Trophoblast cell (in vitro differentiated cells and primary cell): Measurements from ENCODE around the gene GBF1.

Experiments
- DNase-seq, 2 donors: peaks; one replicate each; pipeline ENCODE4 v3.0.0-alpha.2; 2016
- H2AFZ ChIP-seq: 2 replicates; pipeline ENCODE4 v1.6.1; 2013; ENCODE audit warnings: low read length, moderate library complexity, mild to moderate bottlenecking; ENCODE audit not compliant: insufficient read depth, poor library complexity
- H2AK5ac ChIP-seq: 2 replicates; pipeline ENCODE4 v1.6.1; 2013; ENCODE audit warnings: mild to moderate bottlenecking, low read length
- H2BK120ac ChIP-seq: 2 replicates; pipeline ENCODE4 v1.6.1; 2013; ENCODE audit warnings: low read length, mild to moderate bottlenecking, moderate library complexity; ENCODE audit not compliant: insufficient read depth, poor library complexity
- H2BK12ac ChIP-seq: 2 replicates; pipeline ENCODE4 v1.6.1; 2013; ENCODE audit warnings: mild to moderate bottlenecking, low read length, moderate library complexity
- H2BK5ac ChIP-seq: 2 replicates; pipeline ENCODE4 v1.6.1; 2013; ENCODE audit warnings: low read length, low read depth, moderate library complexity, mild to moderate bottlenecking; ENCODE audit not compliant: poor library complexity
- H3K14ac ChIP-seq: 2 replicates; pipeline ENCODE4 v1.6.1; 2013; ENCODE audit warnings: mild to moderate bottlenecking, low read length
- H3K18ac ChIP-seq: 2 replicates; pipeline ENCODE4 v1.6.1; 2013; ENCODE audit warnings: mild to moderate bottlenecking, low read length
- H3K23ac ChIP-seq: 2 replicates; pipeline ENCODE4 v1.6.1; 2013; ENCODE audit warnings: low read length
- H3K27ac ChIP-seq: 2 replicates; pipeline ENCODE4 v1.5.1; 2013; ENCODE audit warnings: low read depth, mild to moderate bottlenecking, inconsistent platforms, low read length, moderate library complexity
- H3K27me3 ChIP-seq: 2 replicates; pipeline ENCODE4 v1.6.1; 2013; ENCODE audit warnings: inconsistent platforms, mild to moderate bottlenecking, low read length, moderate library complexity; ENCODE audit not compliant: insufficient read depth
- H3K36me3 ChIP-seq, 2 experiments: 1 replicate in 1 of 2; 2 replicates in 1 of 2; pipeline ENCODE4 v1.6.1; 2013; ENCODE audit warnings: low read length in 2 of 2, mild to moderate bottlenecking in 2 of 2, moderate library complexity in 1 of 2; ENCODE audit not compliant: insufficient read depth in 2 of 2, control insufficient read depth in 1 of 2
- H3K4ac ChIP-seq: 2 replicates; pipeline ENCODE4 v1.6.1; 2013; ENCODE audit warnings: low read depth, mild to moderate bottlenecking, low read length, moderate library complexity
- H3K4me1 ChIP-seq, 2 experiments: 1 replicate in 1 of 2; 2 replicates in 1 of 2; pipeline ENCODE4 v1.6.1; 2013; ENCODE audit warnings: low read length in 2 of 2, mild to moderate bottlenecking in 2 of 2, moderate library complexity in 1 of 2; ENCODE audit not compliant: insufficient read depth in 2 of 2, control insufficient read depth in 1 of 2
- H3K4me2 ChIP-seq: 2 replicates; pipeline ENCODE4 v1.6.1; 2013; ENCODE audit warnings: inconsistent platforms, mild to moderate bottlenecking, low read length, moderate library complexity
- H3K4me3 ChIP-seq: 2 replicates; pipeline ENCODE4 v1.5.1; 2013; ENCODE audit warnings: mild to moderate bottlenecking, low read depth, low read length, inconsistent platforms
- H3K79me1 ChIP-seq: one replicate; pipeline ENCODE4 v1.6.1; 2013; ENCODE audit warnings: low read length
- H3K79me2 ChIP-seq: 2 replicates; pipeline ENCODE4 v1.6.1; 2013; ENCODE audit warnings: low read length, mild to moderate bottlenecking; ENCODE audit not compliant: control insufficient read depth, insufficient read depth, poor library complexity
- H3K9ac ChIP-seq: 2 replicates; pipeline ENCODE4 v1.6.1; 2013; ENCODE audit warnings: mild to moderate bottlenecking, low read length
- H3K9me3 ChIP-seq: 2 replicates; pipeline ENCODE4 v1.6.1; 2013; ENCODE audit warnings: low read depth, mild to moderate bottlenecking, control low read depth, inconsistent platforms, low read length; ENCODE audit not compliant: insufficient read depth
- H4K12ac ChIP-seq: 2 replicates; pipeline ENCODE4 v1.6.1; 2013; ENCODE audit warnings: low read depth, mild to moderate bottlenecking, low read length, moderate library complexity
- H4K8ac ChIP-seq: 2 replicates; pipeline ENCODE4 v1.6.1; 2013; ENCODE audit warnings: low read depth, mild to moderate bottlenecking, low read length, moderate library complexity
- H4K91ac ChIP-seq: one replicate; pipeline ENCODE4 v1.6.1; 2013; ENCODE audit warnings: low read depth, mild to moderate bottlenecking, low read length, moderate library complexity
- WGBS: extraction: QIAGEN DNeasy Blood & Tissue Kit; methylation state at CpG from one replicate; pipeline ENCODE4 v1.1.7; 2013; ENCODE audit warnings: missing lambda C conversion rate; ENCODE audit not compliant: insufficient read length, insufficient coverage; ENCODE audit errors: extremely low coverage; 5-methylcytosine and 5-hydroxymethylcytosine counted together

The GBF1 gene

DNA sequence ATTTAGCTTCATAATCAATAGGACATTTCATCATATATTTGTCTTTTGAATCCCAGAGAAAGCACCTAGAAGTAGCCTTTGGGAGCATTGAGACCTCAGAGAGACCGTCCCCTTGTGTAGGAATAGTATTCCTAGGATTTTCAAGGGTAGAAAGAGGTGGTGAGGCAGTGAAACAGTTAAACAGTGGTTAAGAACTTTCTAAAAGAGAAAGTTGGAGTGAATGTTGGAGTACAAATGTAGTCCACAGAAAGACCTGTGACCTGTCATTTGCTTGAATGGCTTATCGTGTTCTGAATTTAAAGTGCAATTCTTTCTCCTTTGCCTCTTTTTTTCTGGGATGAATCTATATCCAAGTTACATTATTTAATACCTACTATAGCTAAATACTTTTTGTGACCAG, 30.0 kb downstream of the GBF1 start:
- no peaks in the 10 kb centered on the region for H3K9me3 ChIP-seq
- no peak overlapping the region for H2AFZ ChIP-seq
- no peak overlapping the region for H2AK5ac ChIP-seq
- H3K23ac ChIP-seq = no peak overlapping the region
- no peak overlapping the region for H4K91ac ChIP-seq
- no peak overlapping the region for H2BK12ac ChIP-seq
- H3K14ac ChIP-seq = no peak overlapping the region
- H2BK5ac ChIP-seq = no peak overlapping the region
- H3K9ac ChIP-seq = no peak overlapping the region
- H2BK120ac ChIP-seq = no peak overlapping the region
- WGBS = no CpG with 5 or more reads among the region's 2 CpGs
- H3K4me3 ChIP-seq = no peak overlapping the region
- H3K4ac ChIP-seq = no peak overlapping the region
- no peak for DNase-seq
- H4K8ac ChIP-seq = no peak overlapping the region
- H3K27ac ChIP-seq = no peak overlapping the region
- no peak overlapping the region for H3K4me2 ChIP-seq
- H4K12ac ChIP-seq = no peak overlapping the region
- no peak overlapping the region for H3K18ac ChIP-seq
- H3K79me2 ChIP-seq = no peaks in the 10 kb centered on the region
- no peaks in the 10 kb centered on the region for H3K79me1 ChIP-seq
- no peaks in the 10 kb centered on the region for H3K27me3 ChIP-seq
- H3K4me1 ChIP-seq = peaks cover 0 to 2% of the 10 kb centered on the region in 2 experiments
- peaks cover 2 to 3% of the 10 kb centered on the region in 2 experiments for H3K36me3 ChIP-seq

- H3K9me3 ChIP-seq = no peaks in the 10 kb centered on the region
- H2AK5ac ChIP-seq = no peak overlapping the region
- no peak overlapping the region for H3K4me3 ChIP-seq
- no peak overlapping the region for H4K91ac ChIP-seq
- no peak overlapping the region for H2BK120ac ChIP-seq
- H3K4me2 ChIP-seq = no peak overlapping the region
- H3K36me3 ChIP-seq = peaks cover 1 to 3% of the 10 kb centered on the region in 2 experiments
- no peak overlapping the region for H3K14ac ChIP-seq
- no peak overlapping the region for H4K8ac ChIP-seq
- H2AFZ ChIP-seq = no peak overlapping the region
- H3K79me2 ChIP-seq = no peaks in the 10 kb centered on the region
- H2BK5ac ChIP-seq = no peak overlapping the region
- H3K9ac ChIP-seq = no peak overlapping the region
- H3K4ac ChIP-seq = no peak overlapping the region
- H3K23ac ChIP-seq = no peak overlapping the region
- peaks cover 0 to 6% of the 10 kb centered on the region in 2 experiments for H3K4me1 ChIP-seq
- no peak overlapping the region for H4K12ac ChIP-seq
- H3K27me3 ChIP-seq = no peaks in the 10 kb centered on the region
- no peak overlapping the region for H3K18ac ChIP-seq
- H3K79me1 ChIP-seq = no peaks in the 10 kb centered on the region
- H3K27ac ChIP-seq = no peak overlapping the region
- DNase-seq = no peak
- H2BK12ac ChIP-seq = no peak overlapping the region
These were observed 33.8 kb downstream of the GBF1 start for GRCh38 chr10:102279104-102279503.

DNA sequence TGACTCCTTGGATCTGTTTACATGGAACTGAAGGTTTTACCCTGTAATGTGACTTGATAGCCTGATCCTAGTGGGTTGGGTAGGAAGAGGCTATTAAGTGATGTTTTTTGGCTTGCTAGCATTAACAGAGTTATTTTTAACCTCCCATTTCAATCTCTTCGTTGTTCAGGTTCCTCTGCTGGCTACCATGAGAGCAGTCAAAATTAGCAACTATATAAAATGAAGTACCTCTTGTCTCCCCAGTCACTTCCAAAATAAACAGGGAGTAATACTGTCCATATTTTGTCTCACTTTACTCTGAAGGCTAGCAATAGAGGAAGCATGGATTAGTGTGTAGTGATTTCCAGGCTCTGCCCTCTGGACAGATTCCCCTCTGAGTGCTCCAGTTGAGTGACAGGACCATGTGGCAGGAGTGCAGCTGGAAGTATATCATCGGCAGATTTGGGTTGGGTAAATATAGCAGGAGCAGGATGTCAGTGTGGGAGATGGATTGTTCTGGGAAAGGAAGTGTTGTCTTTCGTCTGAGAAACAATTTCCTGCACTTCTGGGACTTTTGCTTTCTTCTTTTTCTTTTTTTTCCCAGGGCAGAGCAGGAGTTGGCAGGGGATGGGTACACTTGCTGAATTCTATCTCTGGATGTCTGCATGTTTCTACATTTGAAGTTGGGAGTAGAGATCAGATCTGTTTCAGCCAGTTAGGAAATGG, 35.2 kb downstream of the GBF1 start:
- Histone ChIP-seq H3K14ac (no peak overlapping the region), H2AK5ac (no peak overlapping the region), H4K12ac (no peak overlapping the region), H2BK120ac (no peak overlapping the region), H3K27ac (no peak overlapping the region), H3K4ac (no peak overlapping the region), H3K36me3 (peaks cover 0 to 3% of the 10 kb centered on the region in 2 experiments), H3K23ac (no peak overlapping the region), H2BK12ac (no peak overlapping the region), H3K9ac (no peak overlapping the region), H2AFZ (no peak overlapping the region), H4K8ac (no peak overlapping the region), H3K4me1 (peaks cover 0 to 6% of the 10 kb centered on the region in 2 experiments), H3K9me3 (no peaks in the 10 kb centered on the region), H3K79me2 (no peaks in the 10 kb centered on the region), H3K4me2 (no peak overlapping the region), H4K91ac (no peak overlapping the region), H3K79me1 (no peaks in the 10 kb centered on the region), H3K18ac (no peak overlapping the region), H3K4me3 (no peak overlapping the region), H3K27me3 (no peaks in the 10 kb centered on the region), H2BK5ac (no peak overlapping the region)
- WGBS = no CpG with 5 or more reads among the region's 3 CpGs
- no peak for DNase-seq

GRCh38 chr10:102281102-102281487, 35.8 kb downstream of the GBF1 start:
- no peak for DNase-seq
- Histone ChIP-seq H3K18ac (no peak overlapping the region), H3K4me1 (peaks cover 0 to 6% of the 10 kb centered on the region in 2 experiments), H3K27me3 (no peaks in the 10 kb centered on the region), H3K23ac (no peak overlapping the region), H3K4me3 (no peak overlapping the region), H3K36me3 (peaks cover 0 to 3% of the 10 kb centered on the region in 2 experiments), H3K27ac (no peak overlapping the region), H4K12ac (no peak overlapping the region), H4K8ac (no peak overlapping the region), H3K4me2 (no peak overlapping the region), H2AFZ (no peak overlapping the region), H3K9ac (no peak overlapping the region), H4K91ac (no peak overlapping the region), H2BK12ac (no peak overlapping the region), H2BK120ac (no peak overlapping the region), H3K9me3 (no peaks in the 10 kb centered on the region), H3K79me2 (no peaks in the 10 kb centered on the region), H2AK5ac (no peak overlapping the region), H3K14ac (no peak overlapping the region), H2BK5ac (no peak overlapping the region), H3K4ac (no peak overlapping the region), H3K79me1 (no peaks in the 10 kb centered on the region)
- WGBS = no CpG with 5 or more reads among the region's 3 CpGs
